Lower leg skin (tissue), 4 donors: Measurements from ENCODE around the gene COLGALT1. TPM values are rescaled to one million over a fixed set of nuclear protein-coding genes. Genes with fewer than 3 reads are reported as not detected.

ENCODE experiments used
- DNase-seq, 2 donors: peaks; one replicate each; pipeline ENCODE4 v3.0.0-alpha.2; 2019; ENCODE audit warnings: low spot score in 2 of 2
- H3K4me3 ChIP-seq: fragments of 200-600 bp; sonication (generic); 2 replicates; pipeline ENCODE4 v1.5.1; 2017; ENCODE audit warnings: mild to moderate bottlenecking, low read depth; ENCODE audit not compliant: poor library complexity, severe bottlenecking
- CTCF ChIP-seq, 3 donors: fragments of 450-650 bp; IDR thresholded peaks; one replicate each; pipeline ENCODE4 v1.5.1; 2016; ENCODE audit warnings: antibody characterized with exemption in 3 of 3, mild to moderate bottlenecking in 3 of 3, moderate library complexity in 2 of 3
- POLR2A ChIP-seq, 2 donors: fragments of 450-650 bp; IDR thresholded peaks; one replicate each; pipeline ENCODE4 v1.6.1; 2016 to 2017; ENCODE audit warnings: antibody characterized with exemption in 2 of 2, mild to moderate bottlenecking in 1 of 2, moderate library complexity in 1 of 2
- WGBS, 2 donors: methylation state at CpG; one replicate each; pipeline ENCODE4 v1.1.5; 2018; 5-methylcytosine and 5-hydroxymethylcytosine counted together
- intact Hi-C: fragments of 100-400 bp; cut with DNase I; formaldehyde crosslinking; loops from one replicate; pipeline ENCODE4 v1.15.0; 2023; ENCODE audit warnings: low total_unique reads
- total RNA-seq, 4 donors: library from RNA; depleted of rRNA; stranded (reverse); fragments of >200 nt; gene quantifications; one replicate each; pipeline ENCODE4 v1.1.0, GENCODE V29; 2016

COLGALT1 gene
- total RNA-seq, 4 donors from 2014 or later: 46.8 to 59.3 (median 53.3) TPM

- intact Hi-C loops: no loop called here
- no peak for TF ChIP-seq POLR2A (IDR thresholded peaks at IDR 0.05)
- TF ChIP-seq CTCF (IDR thresholded peaks at IDR 0.05): no peak
- no peak for DNase-seq
- no peak overlapping the region for H3K4me3 ChIP-seq
- whole genome bisulfite sequencing, 2 donors: 90 to 92% methylated on average over 8 of the region's 8 CpGs
These were observed 49.7 kb downstream of the COLGALT1 start for GRCh38 chr19:17605117-17605516.

GRCh38 chr19:17605761-17606589 lies 50.5 kb downstream of the COLGALT1 start:
- WGBS, 2 donors: 5 to 6% methylated on average over 20 to 62 of the region's 85 CpGs
- TF ChIP-seq POLR2A (IDR thresholded peaks at IDR 0.05) (no peak), CTCF (IDR thresholded peaks at IDR 0.05) (no peak)
- peak overlapping the region; percentile 4 for H3K4me3 ChIP-seq
- intact Hi-C loops: no loop called here
- peak; percentile 56 to 93 for DNase-seq

GRCh38 chr19:17606590-17607185 lies 51.2 kb downstream of the COLGALT1 start:
- H3K4me3 ChIP-seq: no peak overlapping the region
- WGBS, 2 donors: 18 to 20% methylated on average over 18 of the region's 18 CpGs
- intact Hi-C loops: no loop called here
- no peak for DNase-seq
- no peak for TF ChIP-seq CTCF (IDR thresholded peaks at IDR 0.05)
- no peak for TF ChIP-seq POLR2A (IDR thresholded peaks at IDR 0.05)

- WGBS, 2 donors: 94 to 97% methylated on average over 9 of the region's 9 CpGs
- no peak overlapping the region for H3K4me3 ChIP-seq
- DNase-seq: no peak
- intact Hi-C loops: no loop called here
- TF ChIP-seq CTCF (IDR thresholded peaks at IDR 0.05) (no peak), POLR2A (IDR thresholded peaks at IDR 0.05) (no peak)
These were observed 52.5 kb downstream of the COLGALT1 start for GRCh38 chr19:17607936-17608335.

- WGBS, 2 donors: 54 to 61% methylated on average over 7 of the region's 7 CpGs
These were observed 54.9 kb downstream of the COLGALT1 start for GRCh38 chr19:17610384-17610783.

More at GRCh38 chr19:17610384-17610783, 54.9 kb downstream of the COLGALT1 start:
- TF ChIP-seq CTCF (IDR thresholded peaks at IDR 0.05): no peak
- TF ChIP-seq POLR2A (IDR thresholded peaks at IDR 0.05): no peak
- intact Hi-C loops: no loop called here
- DNase-seq: no peak
- H3K4me3 ChIP-seq: no peak overlapping the region
